Germinal center (tissue), 1 donor: ENCODE results near the gene CACNA2D1.

Source experiments
- DNase-seq: peaks from one replicate; pipeline ENCODE4 v3.0.0; 2012; ENCODE audit warnings: mixed read lengths, low spot score

Gene CACNA2D1

DNA sequence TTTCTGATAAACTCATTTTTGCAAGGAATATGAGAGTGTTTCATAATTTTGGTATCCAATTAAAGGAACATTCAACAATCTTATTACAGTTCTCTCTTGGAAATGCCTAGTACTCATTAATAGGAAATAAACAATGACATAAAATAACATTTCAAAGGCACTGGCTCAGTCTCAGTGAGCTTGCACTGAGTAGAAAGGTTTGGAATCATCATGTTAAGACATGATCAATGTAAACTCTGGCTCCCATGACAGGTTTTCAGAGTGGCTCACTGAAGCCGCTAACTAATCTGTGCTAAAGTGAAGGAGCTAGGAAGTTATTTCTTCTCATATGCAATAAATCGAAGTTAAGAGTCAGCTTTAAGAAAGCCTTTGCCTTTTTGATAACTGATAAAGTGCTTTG, 470.5 kb downstream of the CACNA2D1 start:
- no peak for DNase-seq

- DNase-seq, result no peak
Observed at GRCh38 chr7:81960026-81960425, 483.6 kb downstream of the CACNA2D1 start.

- no peak for DNase-seq
Observed at GRCh38 chr7:81957517-81957916, 486.1 kb downstream of the CACNA2D1 start.

GRCh38 chr7:81956520-81956919, 487.1 kb downstream of the CACNA2D1 start:
- no peak for DNase-seq

GRCh38 chr7:81949306-81949705, 494.3 kb downstream of the CACNA2D1 start:
- DNase-seq, result no peak

- no peak for DNase-seq
Observed at GRCh38 chr7:81944058-81944457, 499.5 kb downstream of the CACNA2D1 start.

DNA sequence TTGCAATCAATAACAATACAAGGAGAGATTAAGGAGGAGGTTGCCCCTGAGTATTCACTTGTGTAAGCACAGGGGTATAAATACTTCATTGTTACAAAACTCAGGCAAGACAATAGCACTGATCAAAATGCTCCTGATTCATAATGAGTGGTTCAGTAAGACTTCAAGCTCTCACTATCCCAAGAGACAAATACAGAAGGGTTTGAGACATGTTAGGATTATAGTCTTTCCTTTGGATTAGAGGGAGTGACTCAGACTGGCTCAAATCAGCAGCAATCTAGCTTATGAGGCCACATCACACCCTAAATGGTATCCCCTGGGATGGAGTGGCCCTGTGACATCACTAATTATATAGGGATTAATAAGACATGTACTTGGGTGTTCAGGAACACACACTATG, 506.5 kb downstream of the CACNA2D1 start:
- no peak for DNase-seq

- DNase-seq, result no peak
Observed at GRCh38 chr7:81934596-81935301, 508.8 kb downstream of the CACNA2D1 start.

DNA sequence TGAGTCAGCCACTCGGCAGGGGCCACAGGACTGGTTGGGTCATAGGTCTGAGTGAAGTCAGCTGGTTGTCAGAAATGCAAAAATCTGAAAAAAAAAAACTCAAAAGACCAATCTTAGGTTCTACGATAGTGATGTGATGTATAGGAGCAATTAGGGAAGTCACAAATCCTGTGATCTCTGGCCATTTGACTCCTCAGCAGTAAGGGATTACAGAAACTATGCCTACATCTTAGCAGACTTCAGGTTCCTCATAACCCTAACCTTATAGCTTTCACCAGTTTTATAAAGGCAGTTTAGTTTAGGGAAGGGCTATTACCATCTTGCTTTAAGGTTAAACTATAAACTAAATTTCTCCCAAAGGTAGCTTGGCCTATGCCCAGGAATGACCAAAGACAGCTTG, 510.6 kb downstream of the CACNA2D1 start:
- no peak for DNase-seq

DNA sequence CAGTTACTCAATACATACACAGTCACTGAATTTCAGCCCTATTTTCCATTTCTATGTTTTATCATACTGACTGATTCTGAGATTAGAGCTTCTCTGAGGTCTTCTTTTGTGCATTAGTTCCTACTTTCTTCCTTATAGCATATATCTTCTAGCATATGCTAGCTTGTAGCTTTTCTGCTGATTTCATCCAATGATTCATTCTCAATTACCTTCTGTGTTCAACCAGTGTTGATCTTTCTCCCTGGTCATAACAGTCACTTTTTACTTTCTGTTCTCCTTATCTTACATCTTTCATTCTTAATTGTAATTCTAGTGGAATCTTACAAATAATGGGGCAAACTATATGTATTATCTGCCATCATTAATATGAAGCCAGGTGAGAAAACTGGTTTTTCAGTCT, 514.2 kb downstream of the CACNA2D1 start:
- no peak for DNase-seq

DNA sequence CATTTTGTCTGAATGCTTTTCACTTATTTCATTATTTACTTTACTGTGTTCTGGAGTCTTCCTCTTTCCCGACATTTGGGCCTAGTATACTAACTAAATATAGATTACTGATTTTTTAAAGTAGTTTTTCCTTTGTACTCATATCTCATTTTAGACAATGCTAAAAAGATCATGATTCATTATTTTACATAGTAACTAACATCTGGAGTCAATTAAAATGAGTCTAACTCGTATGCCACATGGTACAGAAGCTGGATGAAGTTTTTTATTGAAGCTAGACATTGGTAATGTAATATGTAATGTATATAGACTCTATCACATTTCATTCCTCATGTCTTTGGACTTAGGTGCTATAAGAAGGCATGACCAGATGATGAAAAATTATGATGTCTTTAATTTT, 517.4 kb downstream of the CACNA2D1 start:
- no peak for DNase-seq

DNA sequence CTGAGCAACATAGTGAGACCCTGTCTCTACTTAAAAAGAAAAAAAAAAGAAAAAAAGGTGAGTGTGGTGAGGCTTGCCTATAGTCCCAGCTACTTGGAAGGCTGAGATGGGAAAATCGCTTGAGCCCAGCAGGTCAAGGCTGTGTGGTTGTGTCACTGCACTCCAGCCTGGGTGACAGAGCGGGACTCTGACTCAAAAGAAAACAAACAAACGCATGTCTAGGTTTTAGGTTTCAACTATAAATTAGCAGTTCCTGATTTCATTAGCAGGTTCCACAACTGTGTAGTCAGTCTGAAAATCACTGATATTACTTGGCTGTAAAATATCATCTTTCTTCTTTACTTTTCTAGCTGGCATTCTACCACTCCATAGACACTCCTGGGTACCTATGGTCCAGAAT, 518.0 kb downstream of the CACNA2D1 start:
- DNase-seq, result no peak

GRCh38 chr7:81924494-81924893, 519.1 kb downstream of the CACNA2D1 start:
- DNase-seq, result no peak

DNA sequence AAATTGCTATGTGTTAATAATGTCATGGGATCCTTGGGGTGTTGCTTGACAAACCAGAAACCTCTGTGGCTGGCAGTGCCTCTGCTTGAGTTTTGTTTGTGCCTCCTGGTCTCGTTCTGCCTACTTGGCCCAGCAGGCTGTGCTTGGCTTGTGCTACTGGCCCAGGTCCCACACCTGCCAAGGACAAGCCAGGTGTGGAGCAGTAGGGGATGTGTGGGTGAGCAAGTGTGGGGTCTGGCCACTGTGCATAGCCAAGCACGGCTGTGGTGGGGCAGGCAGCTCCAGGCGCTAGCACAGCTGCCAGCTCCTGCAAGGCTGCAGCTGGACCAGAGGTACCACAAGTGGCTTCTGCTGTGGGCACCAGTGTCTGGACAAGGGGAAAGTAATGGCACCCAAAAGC, 524.1 kb downstream of the CACNA2D1 start:
- DNase-seq, result no peak

- no peak for DNase-seq
Observed at GRCh38 chr7:81908220-81908619, 535.4 kb downstream of the CACNA2D1 start.

DNA sequence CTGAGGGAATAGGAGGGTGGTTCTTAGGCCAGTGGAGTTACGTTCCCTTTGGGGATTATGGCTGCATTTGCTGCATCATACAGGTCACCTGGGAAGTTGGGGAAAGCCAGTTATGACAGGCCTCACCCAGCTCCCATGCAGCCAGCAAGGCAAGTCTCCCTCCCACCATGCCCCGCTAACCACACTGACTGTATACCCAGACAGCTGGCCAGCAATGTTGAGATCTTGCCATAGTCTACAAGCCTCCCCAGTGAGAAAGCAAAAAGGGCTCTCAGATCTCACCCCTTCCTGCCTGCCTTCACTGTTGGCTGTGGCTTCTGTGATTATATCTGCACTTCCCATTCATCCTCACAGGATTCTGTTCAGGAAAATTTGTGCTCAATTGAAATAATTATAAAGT, 540.5 kb downstream of the CACNA2D1 start:
- DNase-seq, result no peak

- DNase-seq, result no peak
Observed at GRCh38 chr7:81902536-81902935, 541.0 kb downstream of the CACNA2D1 start.
